Measurements from ENCODE around the gene LRRN3.

DNA sequence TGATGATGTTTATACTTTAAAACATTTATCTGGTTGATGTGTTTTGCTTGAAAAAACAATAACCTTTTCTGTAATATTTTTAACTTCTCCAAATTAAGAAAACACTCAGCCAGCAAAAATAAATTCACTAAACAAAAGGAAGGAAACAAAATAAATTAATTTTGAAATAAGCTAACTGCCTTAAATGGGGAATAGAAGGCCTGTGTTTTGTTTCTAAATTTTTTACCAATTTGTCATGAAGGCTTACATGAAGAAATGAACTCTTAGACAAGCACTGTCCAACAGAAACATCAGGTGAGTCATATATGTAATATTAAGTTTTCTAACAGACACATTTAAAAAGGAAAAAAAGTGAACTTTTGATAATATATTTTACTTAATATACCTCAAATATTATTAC lies 68.5 kb downstream of the LRRN3 start:
- TF ChIP-seq CTCF (IDR thresholded peaks at IDR 0.05; ENCODE audit: poor library complexity) (no peak), EZH2 (IDR thresholded peaks at IDR 0.05; ENCODE audit: borderline replicate concordance) (no peak), EZH2phosphoT487 (IDR thresholded peaks at IDR 0.05; ENCODE audit: low read depth, severe bottlenecking, unreplicated experiment) (no peak)

All from hepatocyte (in vitro differentiated cells).